Activated CD8-positive, alpha-beta T cell treated with anti-CD3 and anti-CD28 coated beads for 36 hours (primary cell): Measurements from ENCODE around the gene CPSF4L. TPM values are rescaled to one million over a fixed set of nuclear protein-coding genes. Genes with fewer than 3 reads are reported as not detected.

Source experiments
- ATAC-seq: fragments of 200-7000 bp; cut with Tn5 transposase; one replicate; pipeline ENCODE4 v1.10.0; 2021; ENCODE audit warnings: mild to moderate bottlenecking, moderate library complexity
- CTCF ChIA-PET: fragments of 350-600 bp; sonication (Branson Sonifier 250); formaldehyde crosslinking; loops from one replicate; lab custom pipeline; 2021; ENCODE audit warnings: antibody characterized with exemption; lab: Charles Lee
- POLR2A ChIA-PET: fragments of 350-600 bp; sonication (Branson Sonifier 250); formaldehyde crosslinking; loops from one replicate; lab custom pipeline; 2021; ENCODE audit warnings: antibody characterized with exemption; lab: Charles Lee
- DNase-seq: peaks from one replicate; pipeline ENCODE4 v3.0.0-alpha.2; 2020
- H3K27ac Mint-ChIP-seq: one replicate; pipeline ENCODE4 v1.8.0; 2021; ENCODE audit warnings: mild to moderate bottlenecking, mixed read lengths
- H3K27me3 Mint-ChIP-seq: one replicate; pipeline ENCODE4 v1.8.0; 2021; ENCODE audit warnings: mixed read lengths
- H3K36me3 Mint-ChIP-seq: one replicate; pipeline ENCODE4 v1.8.0; 2021; ENCODE audit warnings: low read depth, mixed read lengths
- H3K4me1 Mint-ChIP-seq: one replicate; pipeline ENCODE4 v1.8.0; 2021; ENCODE audit warnings: low read depth, mixed read lengths
- H3K4me3 Mint-ChIP-seq: one replicate; pipeline ENCODE4 v1.8.0; 2021; ENCODE audit warnings: mild to moderate bottlenecking, moderate library complexity, mixed read lengths
- H3K9me3 Mint-ChIP-seq: one replicate; pipeline ENCODE4 v1.8.0; 2021; ENCODE audit warnings: mixed read lengths
- CTCF ChIP-seq: fragments of 200-600 bp; IDR thresholded peaks from one replicate; pipeline ENCODE4 v1.8.0; 2022; ENCODE audit warnings: antibody characterized with exemption, mild to moderate bottlenecking
- intact Hi-C: fragments of 100-400 bp; cut with micrococcal nuclease; formaldehyde crosslinking; loops from one replicate; pipeline ENCODE4 v1.10.0; 2022
- total RNA-seq, 2 experiments: library from RNA; stranded (reverse); gene quantifications; one replicate each; pipeline ENCODE4 v1.2.3, GENCODE V29; 2021

The CPSF4L gene
- total RNA-seq, 2 experiments from 2014 or later = not detected

GRCh38 chr17:73282629-73283028, 20.9 kb upstream of the CPSF4L start:
- ChIA-PET POLR2A (no interaction called here), CTCF (interaction anchor here (1.1 kb wide), 1 partner anchor 28 kb away, joined by 3 read pairs; no protein-coding TSS in a partner anchor)
- no peak for TF ChIP-seq CTCF
- no peak for ATAC-seq
- Mint-ChIP-seq H3K4me3 (no peak overlapping the region), H3K36me3 (no peaks in the 10 kb centered on the region), H3K4me1 (no peaks in the 10 kb centered on the region), H3K27ac (no peak overlapping the region), H3K27me3 (no peaks in the 10 kb centered on the region), H3K9me3 (no peaks in the 10 kb centered on the region)
- DNase-seq = no peak
- intact Hi-C loops = no loop called here

DNA sequence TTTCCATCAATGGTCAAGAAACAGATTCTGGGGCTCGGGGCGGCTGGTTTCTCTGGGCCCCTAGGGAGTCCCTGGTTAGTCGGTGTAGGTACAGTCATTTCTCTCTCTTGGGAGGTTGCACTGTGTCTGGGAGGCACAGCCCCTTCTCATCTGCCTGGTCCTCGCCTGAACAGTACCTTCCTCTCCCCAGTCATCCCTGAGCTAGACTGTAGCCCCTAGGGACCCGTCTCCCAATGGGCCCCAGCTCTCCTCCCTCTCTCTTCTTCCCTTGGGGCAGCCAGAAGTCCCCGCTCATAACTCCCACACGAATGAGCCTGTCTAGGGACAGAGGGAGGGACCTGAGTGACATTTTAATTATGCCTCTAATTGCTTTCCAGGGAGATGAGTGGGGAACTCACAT, 20.2 kb upstream of the CPSF4L start:
- Mint-ChIP-seq H3K4me1 (no peaks in the 10 kb centered on the region), H3K4me3 (no peak overlapping the region), H3K9me3 (no peaks in the 10 kb centered on the region), H3K27ac (no peak overlapping the region), H3K27me3 (no peaks in the 10 kb centered on the region), H3K36me3 (no peaks in the 10 kb centered on the region)
- intact Hi-C loops = no loop called here
- no peak for TF ChIP-seq CTCF
- DNase-seq = no peak
- no peak for ATAC-seq
- ChIA-PET POLR2A (no interaction called here), CTCF (interaction anchor here (1.1 to 1.5 kb wide), 2 partner anchors 29 to 88 kb away, joined by 3 to 5 read pairs; no protein-coding TSS in a partner anchor)

DNA sequence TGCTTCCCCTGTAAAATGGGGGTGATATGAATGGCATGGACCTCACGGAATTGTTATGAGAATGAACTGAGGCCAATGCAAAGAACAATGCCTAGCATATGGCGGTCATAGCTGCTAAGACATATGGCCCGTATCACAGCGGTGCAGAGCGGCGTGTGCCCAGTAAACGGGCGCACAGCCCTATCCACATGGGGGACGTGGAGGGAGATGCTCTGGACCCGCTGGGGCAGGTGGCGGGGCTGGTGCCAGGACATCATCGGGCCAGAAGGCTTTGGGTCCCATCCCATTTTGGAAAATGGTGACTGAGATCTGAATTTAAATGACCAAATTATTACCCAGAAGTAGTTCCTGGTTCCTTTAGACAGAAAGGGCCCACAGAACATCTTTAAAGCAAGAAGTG, 18.5 kb upstream of the CPSF4L start:
- H3K27ac Mint-ChIP-seq = no peak overlapping the region
- DNase-seq = no peak
- ATAC-seq = no peak
- H3K4me1 Mint-ChIP-seq = no peaks in the 10 kb centered on the region
- H3K36me3 Mint-ChIP-seq = no peaks in the 10 kb centered on the region
- CTCF ChIA-PET = no interaction called here
- TF ChIP-seq CTCF = no peak
- no peaks in the 10 kb centered on the region for H3K9me3 Mint-ChIP-seq
- intact Hi-C loops = no loop called here
- H3K27me3 Mint-ChIP-seq = no peaks in the 10 kb centered on the region
- POLR2A ChIA-PET = no interaction called here
- H3K4me3 Mint-ChIP-seq = no peak overlapping the region

- Mint-ChIP-seq H3K27ac (no peak overlapping the region), H3K4me1 (no peaks in the 10 kb centered on the region)
Measured at GRCh38 chr17:73279704-73280103, 18.0 kb upstream of the CPSF4L start.

More at GRCh38 chr17:73279704-73280103, 18.0 kb upstream of the CPSF4L start:
- no peak for TF ChIP-seq CTCF
- intact Hi-C loops = no loop called here
- CTCF ChIA-PET = no interaction called here
- DNase-seq (no peak), ATAC-seq (no peak)
- no peaks in the 10 kb centered on the region for H3K36me3 Mint-ChIP-seq
- H3K9me3 Mint-ChIP-seq = no peaks in the 10 kb centered on the region
- H3K4me3 Mint-ChIP-seq = no peak overlapping the region
- no peaks in the 10 kb centered on the region for H3K27me3 Mint-ChIP-seq
- POLR2A ChIA-PET = no interaction called here
